Omental fat pad (tissue), 4 donors: ENCODE measurements around the gene CABLES2. TPM values are rescaled to one million over a fixed set of nuclear protein-coding genes. Genes with fewer than 3 reads are reported as not detected.
"Not testable (repeated sequence)": the region's sequence is repeated elsewhere in the genome, so short reads cannot be mapped to it uniquely, and the experiment has no call there.

ENCODE experiments used
- ATAC-seq: fragments of 150-250 bp; one replicate; pipeline ENCODE4 v1.9.1; 2016; ENCODE audit warnings: mild to moderate bottlenecking, moderate library complexity; ENCODE audit not compliant: low FRiP score
- DNase-seq: peaks from one replicate; pipeline ENCODE4 v3.0.0-alpha.2; 2019; ENCODE audit warnings: low spot score
- total RNA-seq, 4 donors: library from RNA; depleted of rRNA; stranded (reverse); fragments of >200 nt; gene quantifications; one replicate each; pipeline ENCODE4 v1.1.0, GENCODE V29; 2016
- TF ChIP-seq, protein P1 (sequence below), 3 donors: fragments of 450-650 bp; IDR thresholded peaks; one replicate each; pipeline ENCODE4 v1.5.1; 2016 to 2017; ENCODE audit warnings: antibody characterized with exemption in 3 of 3, mild to moderate bottlenecking in 3 of 3, moderate library complexity in 2 of 3

CABLES2 gene
- total RNA-seq, 4 donors from 2014 or later, result 1.5 to 2.8 (median 2.5) TPM

DNA sequence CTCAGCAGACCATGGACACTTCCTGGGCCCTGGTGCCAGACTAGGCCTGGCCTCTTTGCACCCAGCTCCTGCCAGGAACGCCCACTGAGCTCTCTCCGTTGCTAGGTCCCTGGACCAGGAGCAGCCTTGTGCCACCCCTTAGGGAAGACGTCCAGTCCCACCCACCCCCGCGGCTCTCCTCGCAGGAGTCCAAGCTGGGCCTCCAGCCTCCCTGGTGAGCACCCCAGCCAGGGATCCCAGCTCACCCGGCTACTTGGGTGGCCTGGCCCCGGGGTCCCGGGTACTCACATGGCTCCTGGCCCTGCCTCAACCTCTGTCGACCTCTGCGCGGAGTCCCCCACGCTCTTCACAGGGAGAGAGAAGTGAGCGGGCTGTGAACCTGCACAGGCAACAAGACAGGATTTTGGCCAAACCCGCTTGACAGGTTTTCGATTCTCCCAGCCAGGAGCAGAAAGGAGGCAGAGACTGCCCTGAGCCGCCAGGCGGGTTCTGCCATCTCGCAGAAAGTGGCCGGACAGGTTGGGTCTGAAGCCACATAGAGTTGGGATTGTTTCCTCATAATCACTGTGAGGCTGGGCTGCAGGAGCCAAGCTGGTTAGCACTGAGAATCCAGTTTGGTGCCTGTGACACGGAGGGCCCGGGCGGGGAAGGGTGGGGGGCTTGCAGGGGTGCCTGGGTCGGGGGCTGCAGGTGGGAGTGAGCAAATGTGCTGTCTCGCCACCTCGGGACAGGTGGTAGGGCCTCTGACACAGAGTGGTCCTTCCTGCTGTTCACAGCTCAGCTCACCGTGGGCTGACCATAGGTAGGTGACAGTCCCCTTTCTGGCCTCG lies 20.3 kb upstream of the CABLES2 start, which contains the start of gene RBBP8NL:
Gene RBBP8NL (minus strand): TSS at position 368 of the 830 bp plus-strand sequence. CDS start 7,892 bp downstream, outside the sequence.
- TF ChIP-seq, protein P1, sequence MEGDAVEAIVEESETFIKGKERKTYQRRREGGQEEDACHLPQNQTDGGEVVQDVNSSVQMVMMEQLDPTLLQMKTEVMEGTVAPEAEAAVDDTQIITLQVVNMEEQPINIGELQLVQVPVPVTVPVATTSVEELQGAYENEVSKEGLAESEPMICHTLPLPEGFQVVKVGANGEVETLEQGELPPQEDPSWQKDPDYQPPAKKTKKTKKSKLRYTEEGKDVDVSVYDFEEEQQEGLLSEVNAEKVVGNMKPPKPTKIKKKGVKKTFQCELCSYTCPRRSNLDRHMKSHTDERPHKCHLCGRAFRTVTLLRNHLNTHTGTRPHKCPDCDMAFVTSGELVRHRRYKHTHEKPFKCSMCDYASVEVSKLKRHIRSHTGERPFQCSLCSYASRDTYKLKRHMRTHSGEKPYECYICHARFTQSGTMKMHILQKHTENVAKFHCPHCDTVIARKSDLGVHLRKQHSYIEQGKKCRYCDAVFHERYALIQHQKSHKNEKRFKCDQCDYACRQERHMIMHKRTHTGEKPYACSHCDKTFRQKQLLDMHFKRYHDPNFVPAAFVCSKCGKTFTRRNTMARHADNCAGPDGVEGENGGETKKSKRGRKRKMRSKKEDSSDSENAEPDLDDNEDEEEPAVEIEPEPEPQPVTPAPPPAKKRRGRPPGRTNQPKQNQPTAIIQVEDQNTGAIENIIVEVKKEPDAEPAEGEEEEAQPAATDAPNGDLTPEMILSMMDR (IDR thresholded peaks at IDR 0.05), result no peak
- no peak for ATAC-seq

DNA sequence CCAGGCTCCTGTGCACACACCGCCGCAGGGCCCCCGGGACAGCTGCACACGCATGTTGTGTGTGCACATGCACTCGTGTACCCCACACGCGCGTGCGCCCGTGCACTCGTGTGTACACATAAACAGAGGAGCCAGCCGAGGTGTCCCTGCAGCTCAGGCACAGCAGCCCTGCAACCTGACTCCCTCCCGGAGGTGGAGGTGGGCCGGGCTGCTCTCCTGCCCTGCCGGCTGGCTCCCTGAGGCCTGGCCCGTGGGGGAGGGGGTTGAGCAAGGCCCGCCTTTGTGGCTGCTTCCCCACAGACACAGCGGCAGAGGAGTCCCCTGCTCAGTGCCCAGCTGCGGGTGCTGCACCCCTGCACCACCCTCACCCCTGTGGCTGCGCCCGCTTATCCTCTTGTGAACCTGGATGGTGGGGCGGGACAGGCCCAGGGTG lies 19.6 kb upstream of the CABLES2 start:
- ATAC-seq (no peak), DNase-seq (no peak)
- TF ChIP-seq, protein P1 (IDR thresholded peaks at IDR 0.05), result no peak

More for the DNA sequence above, 20.3 kb upstream of the CABLES2 start, which contains the start of gene RBBP8NL:
- DNase-seq, result no peak

DNA sequence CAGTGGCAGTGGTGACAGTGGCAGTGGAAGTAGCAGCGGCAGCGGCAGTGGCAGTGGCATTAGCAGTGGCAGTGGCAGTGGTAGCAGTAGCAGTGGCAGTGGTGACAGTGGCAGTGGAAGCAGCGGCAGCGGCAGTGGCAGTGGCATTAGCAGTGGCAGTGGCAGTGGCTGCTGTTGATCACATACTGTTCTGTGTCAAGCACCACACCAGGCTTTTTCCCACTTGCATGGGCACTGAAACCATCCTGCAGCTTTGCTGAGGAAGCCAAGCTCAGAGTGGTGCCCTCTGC lies 18.9 kb upstream of the CABLES2 start:
- not testable (repeated sequence) for DNase-seq, ATAC-seq

DNA sequence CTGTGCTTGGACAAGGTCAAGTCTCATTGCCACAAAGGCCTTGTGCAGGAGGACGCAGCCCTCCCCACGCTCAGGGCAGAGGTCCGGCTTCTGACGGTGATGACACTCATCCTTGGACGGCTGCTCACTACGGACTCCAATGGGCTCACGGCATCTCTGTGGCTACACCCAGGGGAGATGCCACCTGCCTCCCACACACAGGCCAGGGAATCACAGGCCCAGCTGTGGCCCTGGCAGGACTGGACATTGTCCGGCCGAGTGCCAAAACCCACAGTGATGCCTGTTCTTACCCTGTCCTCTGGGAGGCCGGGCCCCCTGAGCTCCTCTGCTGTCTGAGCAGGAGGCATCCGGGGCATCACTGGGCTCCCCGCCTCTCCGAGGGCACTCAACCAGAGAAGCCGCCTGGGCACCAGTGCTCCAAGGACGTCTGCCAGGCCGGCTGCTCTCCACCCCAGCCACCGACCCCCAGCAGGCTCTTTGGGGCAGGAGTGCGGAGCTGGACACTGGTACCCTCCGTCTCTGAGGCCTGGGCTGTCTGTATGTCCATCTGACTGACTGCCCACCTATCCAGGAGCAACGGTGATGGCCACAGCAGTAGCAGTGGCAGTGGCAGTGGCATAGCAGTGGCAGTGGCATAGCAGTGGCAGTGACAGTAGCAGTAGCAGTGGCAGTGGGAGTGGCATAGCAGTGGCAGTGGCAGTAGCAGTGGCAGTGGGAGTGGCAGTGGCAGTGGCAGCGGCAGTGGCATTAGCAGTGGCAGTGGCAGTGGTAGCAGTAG lies 18.4 kb upstream of the CABLES2 start:
- TF ChIP-seq, protein P1 (IDR thresholded peaks at IDR 0.05), result no peak

DNA sequence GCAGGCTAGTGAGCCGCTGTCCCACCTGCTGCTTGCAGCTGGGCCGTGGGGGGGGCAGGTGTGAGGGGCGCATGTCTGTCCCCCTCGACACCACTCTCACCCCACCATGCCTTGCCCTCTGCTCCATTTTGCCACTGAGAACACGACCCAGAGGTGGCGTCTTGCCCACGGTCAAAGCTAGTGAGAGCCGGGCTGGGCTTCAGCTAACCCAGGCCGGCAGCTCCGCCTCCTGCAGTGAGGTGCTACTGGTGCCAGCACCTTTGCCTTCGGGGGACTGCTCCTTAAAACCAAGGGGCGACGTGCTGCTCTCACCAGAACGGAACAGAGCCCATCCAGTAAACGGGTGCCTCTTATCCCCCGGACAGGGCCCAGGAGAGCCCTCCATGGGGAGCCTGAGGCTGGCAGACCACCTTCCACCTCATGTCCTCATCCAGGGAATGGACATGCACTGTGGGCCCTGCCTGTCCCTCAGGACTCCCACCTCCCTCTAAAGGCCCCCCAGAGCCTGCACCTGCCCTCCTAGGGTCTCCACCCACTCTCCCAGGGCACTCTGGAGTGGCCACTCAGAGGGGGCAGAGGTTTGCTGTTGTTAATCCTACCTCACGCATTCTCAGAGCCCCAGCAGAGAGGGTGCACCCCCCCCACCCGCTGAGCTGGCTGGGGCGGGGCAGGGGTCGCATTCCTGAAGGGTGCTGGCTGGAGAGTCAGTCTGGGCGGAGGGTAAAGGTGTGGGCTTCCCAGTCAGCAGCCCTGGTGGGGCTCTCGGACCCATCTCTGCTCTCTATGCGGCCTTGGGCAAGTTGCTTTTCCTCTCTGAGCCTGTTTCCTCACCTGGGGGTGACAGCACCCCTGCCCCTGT lies 17.4 kb upstream of the CABLES2 start:
- DNase-seq (no peak), ATAC-seq (no peak)
- TF ChIP-seq, protein P1 (IDR thresholded peaks at IDR 0.05), result no peak

More for the DNA sequence above, 18.4 kb upstream of the CABLES2 start:
- no peak for ATAC-seq
- DNase-seq, result no peak

DNA sequence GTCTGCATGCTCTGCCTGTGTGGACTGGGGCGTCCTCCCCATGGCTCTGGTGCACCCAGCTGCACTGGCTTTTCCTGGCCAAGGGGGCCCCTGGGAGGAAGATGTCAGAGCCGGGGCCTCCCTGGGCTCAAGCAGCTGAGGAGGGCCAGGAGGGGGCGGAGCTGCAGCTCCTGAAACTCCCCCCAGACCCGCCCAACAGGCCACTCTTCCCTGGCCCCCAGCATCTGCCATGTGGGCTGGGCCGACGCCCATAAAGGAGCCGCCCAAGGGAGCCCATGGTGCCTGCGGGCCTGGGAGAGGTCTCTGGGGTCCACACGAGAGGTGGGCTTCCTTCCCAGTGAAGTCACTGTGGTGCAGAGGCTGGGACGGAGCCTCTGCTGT lies 16.2 kb upstream of the CABLES2 start:
- no peak for ATAC-seq
- DNase-seq, result no peak
- TF ChIP-seq, protein P1 (IDR thresholded peaks at IDR 0.05), result no peak
